ENCODE measurements around the gene AP1S3.

AP1S3 gene

GRCh38 chr2:223805008-223805407 is 32.4 kb downstream of the AP1S3 start:
- TF ChIP-seq, protein P1, sequence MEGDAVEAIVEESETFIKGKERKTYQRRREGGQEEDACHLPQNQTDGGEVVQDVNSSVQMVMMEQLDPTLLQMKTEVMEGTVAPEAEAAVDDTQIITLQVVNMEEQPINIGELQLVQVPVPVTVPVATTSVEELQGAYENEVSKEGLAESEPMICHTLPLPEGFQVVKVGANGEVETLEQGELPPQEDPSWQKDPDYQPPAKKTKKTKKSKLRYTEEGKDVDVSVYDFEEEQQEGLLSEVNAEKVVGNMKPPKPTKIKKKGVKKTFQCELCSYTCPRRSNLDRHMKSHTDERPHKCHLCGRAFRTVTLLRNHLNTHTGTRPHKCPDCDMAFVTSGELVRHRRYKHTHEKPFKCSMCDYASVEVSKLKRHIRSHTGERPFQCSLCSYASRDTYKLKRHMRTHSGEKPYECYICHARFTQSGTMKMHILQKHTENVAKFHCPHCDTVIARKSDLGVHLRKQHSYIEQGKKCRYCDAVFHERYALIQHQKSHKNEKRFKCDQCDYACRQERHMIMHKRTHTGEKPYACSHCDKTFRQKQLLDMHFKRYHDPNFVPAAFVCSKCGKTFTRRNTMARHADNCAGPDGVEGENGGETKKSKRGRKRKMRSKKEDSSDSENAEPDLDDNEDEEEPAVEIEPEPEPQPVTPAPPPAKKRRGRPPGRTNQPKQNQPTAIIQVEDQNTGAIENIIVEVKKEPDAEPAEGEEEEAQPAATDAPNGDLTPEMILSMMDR (conservative IDR thresholded peaks at IDR 0.05; ENCODE audit: low read length), result no peak
- no peak for TF ChIP-seq EZH2phosphoT487 (IDR thresholded peaks at IDR 0.05; ENCODE audit: borderline replicate concordance)
- H3K27me3 ChIP-seq (ENCODE audit: insufficient read depth, low read length, poor library complexity, severe bottlenecking), result no peaks in the 10 kb centered on the region
- H3F3A ChIP-seq (ENCODE audit: low read depth), result no peaks in the 10 kb centered on the region
- H4K20me1 ChIP-seq (ENCODE audit: insufficient read depth, low read length, poor library complexity, severe bottlenecking), result no peaks in the 10 kb centered on the region
- no peak overlapping the region for H3K4me3 ChIP-seq (ENCODE audit: low read length, poor library complexity, severe bottlenecking)
- no peaks in the 10 kb centered on the region for H3K9me2 ChIP-seq (replicated peaks; ENCODE audit: low read depth, low read length)
- H3K9me3 ChIP-seq (ENCODE audit: insufficient read depth, low read depth, low read length), result no peaks in the 10 kb centered on the region
- no peak overlapping the region for H2AFZ ChIP-seq (ENCODE audit: low read length)
- H3K79me2 ChIP-seq (ENCODE audit: insufficient read depth, low read length), result no peaks in the 10 kb centered on the region
- H3K4me2 ChIP-seq (ENCODE audit: low read depth, low read length, poor library complexity, severe bottlenecking), result no peak overlapping the region
- H3K4me1 ChIP-seq (ENCODE audit: insufficient read depth, low read length, poor library complexity, severe bottlenecking), result peaks cover 2% of the 10 kb centered on the region
- H3K9ac ChIP-seq (ENCODE audit: low read depth, low read length, poor library complexity, severe bottlenecking), result no peak overlapping the region
- no peaks in the 10 kb centered on the region for H3K36me3 ChIP-seq (ENCODE audit: insufficient read depth, low read length)

DNA sequence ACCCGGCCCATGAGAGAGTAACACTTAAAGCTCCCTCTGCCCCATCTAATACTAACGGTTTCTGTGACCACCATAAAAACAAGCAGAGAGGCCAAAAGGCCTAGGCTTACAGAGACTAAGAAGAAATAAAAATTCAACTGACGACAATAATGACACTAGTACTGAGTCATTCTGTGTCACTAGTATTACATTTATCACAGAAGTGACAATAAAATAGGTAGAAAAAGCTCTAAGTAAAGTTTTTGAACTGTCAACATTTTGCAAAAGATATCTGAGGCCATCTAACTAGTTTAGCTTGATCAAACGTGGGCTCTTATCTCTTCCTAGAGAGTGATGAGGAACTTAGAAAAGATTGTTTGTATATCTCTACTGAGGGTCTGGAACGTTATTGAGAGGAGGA is 35.6 kb downstream of the AP1S3 start:
- Histone ChIP-seq H3K4me2 (ENCODE audit: low read depth, low read length, poor library complexity, severe bottlenecking) (no peak overlapping the region), H3K79me2 (ENCODE audit: insufficient read depth, low read length) (no peaks in the 10 kb centered on the region)

DNA sequence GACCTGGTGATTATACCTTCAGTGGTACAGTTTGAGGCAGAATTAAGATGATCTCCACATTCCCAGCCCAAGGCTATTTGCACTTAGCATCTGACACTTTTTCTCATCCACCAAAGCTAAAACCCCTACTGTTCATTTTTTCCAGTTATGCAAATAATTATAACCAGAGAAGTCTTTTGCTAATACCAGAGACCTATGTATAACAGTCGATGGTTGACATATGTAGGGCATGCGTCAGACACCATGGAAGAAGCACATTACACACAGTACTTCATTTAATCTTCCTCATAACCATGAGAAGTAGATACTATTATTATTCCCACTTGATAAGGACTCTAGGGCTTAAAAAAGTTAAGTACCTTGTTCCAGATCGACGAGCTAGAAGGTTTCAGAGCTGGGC is 36.5 kb downstream of the AP1S3 start:
- no peaks in the 10 kb centered on the region for H3F3A ChIP-seq (ENCODE audit: low read depth)
- no peaks in the 10 kb centered on the region for H3K79me2 ChIP-seq (ENCODE audit: insufficient read depth, low read length)
- H3K9ac ChIP-seq (ENCODE audit: low read depth, low read length, poor library complexity, severe bottlenecking), result no peak overlapping the region
- H3K36me3 ChIP-seq (ENCODE audit: insufficient read depth, low read length), result no peaks in the 10 kb centered on the region
- H3K9me3 ChIP-seq (ENCODE audit: insufficient read depth, low read depth, low read length), result no peaks in the 10 kb centered on the region
- H2AFZ ChIP-seq (ENCODE audit: low read length), result no peak overlapping the region
- H4K20me1 ChIP-seq (ENCODE audit: insufficient read depth, low read length, poor library complexity, severe bottlenecking), result no peaks in the 10 kb centered on the region
- peaks cover 2% of the 10 kb centered on the region for H3K4me1 ChIP-seq (ENCODE audit: insufficient read depth, low read length, poor library complexity, severe bottlenecking)
- no peak for TF ChIP-seq EZH2phosphoT487 (IDR thresholded peaks at IDR 0.05; ENCODE audit: borderline replicate concordance)
- TF ChIP-seq, protein P1 (conservative IDR thresholded peaks at IDR 0.05; ENCODE audit: low read length), result no peak
- H3K9me2 ChIP-seq (replicated peaks; ENCODE audit: low read depth, low read length), result no peaks in the 10 kb centered on the region
- H3K4me3 ChIP-seq (ENCODE audit: low read length, poor library complexity, severe bottlenecking), result no peak overlapping the region
- H3K27me3 ChIP-seq (ENCODE audit: insufficient read depth, low read length, poor library complexity, severe bottlenecking), result no peaks in the 10 kb centered on the region
- H3K4me2 ChIP-seq (ENCODE audit: low read depth, low read length, poor library complexity, severe bottlenecking), result no peak overlapping the region

More for the DNA sequence above, 35.6 kb downstream of the AP1S3 start:
- no peaks in the 10 kb centered on the region for H4K20me1 ChIP-seq (ENCODE audit: insufficient read depth, low read length, poor library complexity, severe bottlenecking)
- H3F3A ChIP-seq (ENCODE audit: low read depth), result no peaks in the 10 kb centered on the region
- H2AFZ ChIP-seq (ENCODE audit: low read length), result no peak overlapping the region
- H3K27me3 ChIP-seq (ENCODE audit: insufficient read depth, low read length, poor library complexity, severe bottlenecking), result no peaks in the 10 kb centered on the region
- no peaks in the 10 kb centered on the region for H3K9me3 ChIP-seq (ENCODE audit: insufficient read depth, low read depth, low read length)
- H3K9ac ChIP-seq (ENCODE audit: low read depth, low read length, poor library complexity, severe bottlenecking), result no peak overlapping the region
- H3K4me1 ChIP-seq (ENCODE audit: insufficient read depth, low read length, poor library complexity, severe bottlenecking), result peaks cover 2% of the 10 kb centered on the region
- H3K36me3 ChIP-seq (ENCODE audit: insufficient read depth, low read length), result no peaks in the 10 kb centered on the region
- H3K4me3 ChIP-seq (ENCODE audit: low read length, poor library complexity, severe bottlenecking), result no peak overlapping the region
- TF ChIP-seq, protein P1 (conservative IDR thresholded peaks at IDR 0.05; ENCODE audit: low read length), result no peak
- TF ChIP-seq EZH2phosphoT487 (IDR thresholded peaks at IDR 0.05; ENCODE audit: borderline replicate concordance), result no peak
- H3K9me2 ChIP-seq (replicated peaks; ENCODE audit: low read depth, low read length), result no peaks in the 10 kb centered on the region

Measured in Loucy (cell line).